GM23338 (cell line): Measurements from ENCODE around the gene NUCB2.

Source experiments
- CREB1 ChIP-seq: fragments of 250-450 bp; sonication (Bioruptor Pico); IDR thresholded peaks from 2 replicates; pipeline ENCODE4 v1.5.0; 2020; ENCODE audit warnings: low read depth, mild to moderate bottlenecking, moderate library complexity
- EZH2 ChIP-seq: fragments of 200-600 bp; sonication (generic); IDR thresholded peaks from one replicate; pipeline ENCODE4 v1.8.0; 2017; ENCODE audit warnings: antibody characterized with exemption, mild to moderate bottlenecking, low read depth; ENCODE audit not compliant: unreplicated experiment
- EZH2phosphoT487 ChIP-seq: fragments of 200-600 bp; sonication (generic); IDR thresholded peaks from one replicate; pipeline ENCODE4 v1.8.1; 2018; ENCODE audit warnings: antibody characterized with exemption; ENCODE audit not compliant: unreplicated experiment
- JUNB ChIP-seq: IDR thresholded peaks from one replicate; pipeline ENCODE4 v1.6.1; 2016; ENCODE audit warnings: antibody characterized with exemption; ENCODE audit not compliant: unreplicated experiment
- POLR2AphosphoS5 ChIP-seq: IDR thresholded peaks from 2 replicates; pipeline ENCODE4 v1.6.1; 2016; ENCODE audit warnings: antibody characterized with exemption, low read depth
- ZNF331 ChIP-seq: fragments of 250-450 bp; sonication (Bioruptor Pico); IDR thresholded peaks from 2 replicates; pipeline ENCODE4 v1.5.0; 2020; ENCODE audit warnings: low read depth, mild to moderate bottlenecking, moderate library complexity
- TF ChIP-seq, protein P1 (sequence below), 2 experiments: fragments of 200-600 bp in 1 of 2; sonication (generic) in 1 of 2; conservative IDR thresholded peaks; 2 replicates each; pipeline versions ENCODE4 v1.5.1 to v1.6.1; 2016 to 2017; ENCODE audit warnings: antibody characterized with exemption in 2 of 2, low read depth in 2 of 2, mild to moderate bottlenecking in 2 of 2, moderate library complexity in 1 of 2
- TF ChIP-seq, protein P2 (sequence below): IDR thresholded peaks from 2 replicates; pipeline ENCODE4 v1.6.1; 2016; ENCODE audit warnings: antibody characterized with exemption

DNA sequence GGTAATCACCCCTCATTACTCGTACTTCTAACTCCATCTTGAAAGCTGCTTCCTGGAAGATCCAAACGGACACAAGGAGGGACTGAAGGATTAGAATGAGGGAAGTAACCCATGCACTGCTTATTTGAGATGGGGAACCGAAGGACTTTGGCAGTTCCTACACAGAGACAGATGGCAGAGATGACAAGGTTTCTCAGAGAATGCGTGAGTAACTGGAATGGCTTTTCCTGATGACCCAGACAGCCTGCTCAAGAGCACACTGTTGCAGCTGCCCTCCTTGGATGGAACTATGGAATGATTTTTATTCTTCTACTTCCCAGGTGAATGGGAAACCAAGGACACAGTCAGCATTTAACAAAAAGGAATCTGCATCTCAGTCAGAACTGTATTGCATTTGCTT lies 104.6 kb downstream of the NUCB2 start:
- TF ChIP-seq EZH2phosphoT487 (no peak), EZH2 (no peak), JUNB (no peak), POLR2AphosphoS5 (no peak), CREB1 (CRISPR knock-in tag) (no peak), ZNF331 (CRISPR knock-in tag) (no peak)
- TF ChIP-seq, protein P1, sequence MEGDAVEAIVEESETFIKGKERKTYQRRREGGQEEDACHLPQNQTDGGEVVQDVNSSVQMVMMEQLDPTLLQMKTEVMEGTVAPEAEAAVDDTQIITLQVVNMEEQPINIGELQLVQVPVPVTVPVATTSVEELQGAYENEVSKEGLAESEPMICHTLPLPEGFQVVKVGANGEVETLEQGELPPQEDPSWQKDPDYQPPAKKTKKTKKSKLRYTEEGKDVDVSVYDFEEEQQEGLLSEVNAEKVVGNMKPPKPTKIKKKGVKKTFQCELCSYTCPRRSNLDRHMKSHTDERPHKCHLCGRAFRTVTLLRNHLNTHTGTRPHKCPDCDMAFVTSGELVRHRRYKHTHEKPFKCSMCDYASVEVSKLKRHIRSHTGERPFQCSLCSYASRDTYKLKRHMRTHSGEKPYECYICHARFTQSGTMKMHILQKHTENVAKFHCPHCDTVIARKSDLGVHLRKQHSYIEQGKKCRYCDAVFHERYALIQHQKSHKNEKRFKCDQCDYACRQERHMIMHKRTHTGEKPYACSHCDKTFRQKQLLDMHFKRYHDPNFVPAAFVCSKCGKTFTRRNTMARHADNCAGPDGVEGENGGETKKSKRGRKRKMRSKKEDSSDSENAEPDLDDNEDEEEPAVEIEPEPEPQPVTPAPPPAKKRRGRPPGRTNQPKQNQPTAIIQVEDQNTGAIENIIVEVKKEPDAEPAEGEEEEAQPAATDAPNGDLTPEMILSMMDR (conservative IDR thresholded peaks at IDR 0.05; ENCODE audit: low read depth in 2 of 2) = no peak
- TF ChIP-seq, protein P2, sequence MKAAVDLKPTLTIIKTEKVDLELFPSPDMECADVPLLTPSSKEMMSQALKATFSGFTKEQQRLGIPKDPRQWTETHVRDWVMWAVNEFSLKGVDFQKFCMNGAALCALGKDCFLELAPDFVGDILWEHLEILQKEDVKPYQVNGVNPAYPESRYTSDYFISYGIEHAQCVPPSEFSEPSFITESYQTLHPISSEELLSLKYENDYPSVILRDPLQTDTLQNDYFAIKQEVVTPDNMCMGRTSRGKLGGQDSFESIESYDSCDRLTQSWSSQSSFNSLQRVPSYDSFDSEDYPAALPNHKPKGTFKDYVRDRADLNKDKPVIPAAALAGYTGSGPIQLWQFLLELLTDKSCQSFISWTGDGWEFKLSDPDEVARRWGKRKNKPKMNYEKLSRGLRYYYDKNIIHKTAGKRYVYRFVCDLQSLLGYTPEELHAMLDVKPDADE = no peak
